Measurements from ENCODE around the gene CERS1. TPM values are rescaled to one million over a fixed set of nuclear protein-coding genes. Genes with fewer than 3 reads are reported as not detected.

The CERS1 gene
- total and polyA plus RNA-seq, 10 of the 15 experiments (the other 5 are each of a cell fraction or from before 2014, with no cell fraction given): 0.19 TPM; not detected in 9

GRCh38 chr19:18875726-18876125 lies 20.2 kb downstream of the CERS1 start (continued):
- no peak for TF ChIP-seq CTCF (IDR thresholded peaks at IDR 0.05 in 2 of 3, conservative IDR thresholded peaks at IDR 0.05 in 1 of 3; ENCODE audit: control insufficient read depth in 2 of 3, extremely low read depth in 1 of 3, insufficient read depth in 1 of 3, low read depth in 3 of 3, low read length in 3 of 3)
- no peak for TF ChIP-seq TCF7 (IDR thresholded peaks at IDR 0.05; ENCODE audit: borderline replicate concordance)

GRCh38 chr19:18871543-18871942 lies 24.4 kb downstream of the CERS1 start:
- BruUV-seq (replicated peaks): no TSS peak
- ChIA-PET POLR2A (no interaction called here), CTCF (no interaction called here), SMC1A (ENCODE audit: uncharacterized antibody, unreplicated experiment) (no interaction called here), RAD21 (ENCODE audit: unreplicated experiment) (no interaction called here)
- no peak overlapping the region for H3K4me3 ChIP-seq
- no peak overlapping the region for H2AFZ ChIP-seq (ENCODE audit: control insufficient read depth, low read depth, low read length)
- in situ Hi-C loops (cut with MboI) (loop anchor here (25.0 kb wide), 1 partner anchor 409 kb away; no protein-coding TSS in a partner anchor), intact Hi-C loops (cut with micrococcal nuclease; ENCODE audit: unreplicated experiment) (no loop called here)
- H3K27ac ChIP-seq (ENCODE audit: control insufficient read depth, insufficient read depth): no peak overlapping the region
- no peak for DNase-seq (ENCODE audit: low read depth, low spot score)
- TF ChIP-seq JUNB (IDR thresholded peaks at IDR 0.05): no peak
- H3K36me3 ChIP-seq (ENCODE audit: control insufficient read depth in 2 of 2, insufficient read depth in 2 of 2, low read length in 1 of 2): peaks cover 3 to 7% of the 10 kb centered on the region in 2 experiments; a peak in 2 of 4 replicates
- no peaks in the 10 kb centered on the region for H3K4me1 ChIP-seq (ENCODE audit: control insufficient read depth, insufficient read depth, low read length)
- no peaks in the 10 kb centered on the region for H3K27me3 ChIP-seq (replicated peaks in 1 of 2; ENCODE audit: control insufficient read depth in 2 of 2, insufficient read depth in 2 of 2, low read length in 1 of 2)
- whole genome bisulfite sequencing (ENCODE audit: insufficient coverage, insufficient replicate concordance, low lambda C conversion rate, missing lambda C conversion rate): 83% methylated on average over 7 of the region's 7 CpGs
- no peak for FAIRE-seq
- H3K79me2 ChIP-seq (ENCODE audit: control insufficient read depth, insufficient read depth, low read length): no peaks in the 10 kb centered on the region
- no peak overlapping the region for H3K4me2 ChIP-seq (ENCODE audit: control insufficient read depth, insufficient read depth)
- no peaks in the 10 kb centered on the region for H4K20me1 ChIP-seq (ENCODE audit: control insufficient read depth, insufficient read depth)
- H3K9me3 ChIP-seq (replicated peaks; ENCODE audit: control insufficient read depth, insufficient read depth, low read length): no peaks in the 10 kb centered on the region
- ATAC-seq: no peak
- no peak overlapping the region for H3K9ac ChIP-seq (ENCODE audit: control insufficient read depth, insufficient read depth, low read length)
